A549 (cell line): ENCODE data around the gene POLR2L. TPM values are rescaled to one million over a fixed set of nuclear protein-coding genes. Genes with fewer than 3 reads are reported as not detected.

Experiments
- ATAC-seq, 2 experiments: fragments of 200-7000 bp in 1 of 2; fragments of >200 bp in 1 of 2; cut with Nextera tagmentation in 1 of 2; cut with Tn5 transposase in 1 of 2; 3 replicates each; pipeline versions ENCODE4 v1.8.0 to v1.9.1; 2018 to 2020; ENCODE audit warnings: mild to moderate bottlenecking in 1 of 2, moderate library complexity in 1 of 2
- CTCF ChIA-PET: fragments of 300-600 bp; sonication (Branson Sonifier 250); formaldehyde crosslinking; extraction: SDS; loops from one replicate; lab custom pipeline; 2021; ENCODE audit warnings: antibody characterized with exemption, inconsistent platforms; lab: Yijun Ruan, JAX
- POLR2A ChIA-PET: fragments of 350-600 bp; formaldehyde crosslinking; extraction: SDS; loops from one replicate; lab custom pipeline; 2021; ENCODE audit warnings: antibody characterized with exemption, inconsistent platforms; lab: Yijun Ruan, JAX
- DNase-seq, 2 experiments: peaks; one replicate each; pipeline versions ENCODE4 v3.0.0 to v3.0.0-alpha.2; 2011 to 2016; ENCODE audit warnings: low read depth in 1 of 2, low spot score in 1 of 2
- FAIRE-seq: peaks from 2 replicates; lab custom pipeline; 2011; peaks lifted over from hg19 to GRCh38; lab: Jason Lieb, UNC
- H3K27ac ChIP-seq, 2 experiments: fragments of >200 bp; sonication (Bioruptor Twin); formaldehyde crosslinking; 3 replicates each; pipeline ENCODE4 v1.5.1; 2016 to 2017
- H3K4me1 ChIP-seq: fragments of >200 bp; sonication (Bioruptor Twin); formaldehyde crosslinking; 3 replicates; pipeline ENCODE4 v1.6.1; 2016
- H3K4me2 ChIP-seq: fragments of >200 bp; sonication (Bioruptor Twin); formaldehyde crosslinking; 3 replicates; pipeline ENCODE4 v1.6.1; 2016
- H3K4me3 ChIP-seq: fragments of >200 bp; sonication (Bioruptor Twin); formaldehyde crosslinking; 3 replicates; pipeline ENCODE4 v1.5.1; 2016
- H3K9me3 ChIP-seq: fragments of >200 bp; sonication (Bioruptor Twin); formaldehyde crosslinking; 3 replicates; pipeline ENCODE4 v1.6.1; 2016
- BCL3 ChIP-seq: fragments of >200 bp; sonication (Bioruptor Twin); formaldehyde crosslinking; IDR thresholded peaks from 3 replicates; pipeline ENCODE4 v1.6.1; 2016
- BHLHE40 ChIP-seq: IDR thresholded peaks from 2 replicates; pipeline ENCODE4 v1.6.1; 2012; ENCODE audit warnings: low read depth, low read length, inconsistent platforms
- EHF ChIP-seq: fragments of 250-450 bp; sonication (Bioruptor Pico); IDR thresholded peaks from 2 replicates; pipeline ENCODE4 v1.5.0; 2020; ENCODE audit warnings: mild to moderate bottlenecking
- EP300 ChIP-seq, 2 experiments: fragments of >200 bp; sonication (Bioruptor Twin); formaldehyde crosslinking; IDR thresholded peaks; 2 replicates in 1 of 2; 3 replicates in 1 of 2; pipeline ENCODE4 v1.6.1; 2016 to 2017
- FOSB ChIP-seq: fragments of 250-450 bp; sonication (Bioruptor Pico); IDR thresholded peaks from 2 replicates; pipeline ENCODE4 v1.5.0; 2020; ENCODE audit warnings: mild to moderate bottlenecking, moderate library complexity
- FOSL2 ChIP-seq, 2 experiments: fragments of 450-650 bp in 1 of 2; fragments of >200 bp in 1 of 2; sonication (Bioruptor Twin) in 1 of 2; formaldehyde crosslinking; IDR thresholded peaks; 2 replicates each; pipeline versions ENCODE4 v1.5.0 to v1.6.1; 2016 to 2020; ENCODE audit warnings: mild to moderate bottlenecking in 1 of 2, moderate library complexity in 1 of 2
- JUNB ChIP-seq: fragments of >200 bp; sonication (Bioruptor Twin); formaldehyde crosslinking; IDR thresholded peaks from 2 replicates; pipeline ENCODE4 v1.6.1; 2016
- MAX ChIP-seq: IDR thresholded peaks from 2 replicates; pipeline ENCODE4 v1.6.1; 2012
- MYC ChIP-seq: IDR thresholded peaks from 2 replicates; pipeline ENCODE4 v1.6.1; 2012; ENCODE audit warnings: mild to moderate bottlenecking, inconsistent platforms, low read length, improper control_type of control experiment, borderline replicate concordance
- NFE2L2 ChIP-seq: fragments of 150-350 bp; conservative IDR thresholded peaks from 2 replicates; pipeline ENCODE4 v1.6.1; 2014; ENCODE audit warnings: low read length
- RCOR1 ChIP-seq: fragments of 150-350 bp; IDR thresholded peaks from 2 replicates; pipeline ENCODE4 v1.6.1; 2014; ENCODE audit warnings: antibody characterized with exemption, low read length, low read depth
- RNF2 ChIP-seq: fragments of 200-600 bp; sonication (generic); IDR thresholded peaks from 2 replicates; pipeline ENCODE4 v1.6.1; 2016; ENCODE audit warnings: low read depth, mild to moderate bottlenecking, antibody characterized with exemption, moderate library complexity, borderline replicate concordance
- TFCP2L1 ChIP-seq: fragments of 250-450 bp; sonication (Bioruptor Pico); IDR thresholded peaks from 2 replicates; pipeline ENCODE4 v1.5.0; 2021; ENCODE audit warnings: mild to moderate bottlenecking
- TP53 ChIP-seq: fragments of 250-450 bp; sonication (Bioruptor Pico); IDR thresholded peaks from 2 replicates; pipeline ENCODE4 v1.5.0; 2021; ENCODE audit warnings: mild to moderate bottlenecking, moderate library complexity
- ZC3H11A ChIP-seq: fragments of 450-650 bp; IDR thresholded peaks from 2 replicates; pipeline ENCODE4 v1.6.1; 2014; ENCODE audit warnings: antibody characterized with exemption, mild to moderate bottlenecking
- ZNF302 ChIP-seq: fragments of 250-450 bp; sonication (Bioruptor Pico); IDR thresholded peaks from 2 replicates; pipeline ENCODE4 v1.9.0; 2021; ENCODE audit warnings: inconsistent platforms, mild to moderate bottlenecking, moderate library complexity
- ZSCAN20 ChIP-seq: fragments of 250-450 bp; sonication (Bioruptor Pico); IDR thresholded peaks from 2 replicates; pipeline ENCODE4 v1.8.0; 2022; ENCODE audit warnings: mild to moderate bottlenecking, moderate library complexity
- WGBS: methylation state at CpG from one replicate; pipeline ENCODE4 v1.1.6; 2017; ENCODE audit errors: missing lambda C conversion rate; 5-methylcytosine and 5-hydroxymethylcytosine counted together
- polyA plus RNA-seq, 4 experiments: library from polyadenylated mRNA; depleted of rRNA in 3 of 4; stranded (reverse); fragments of >200 nt; fragmentation: RNase III in 1 of 4; extraction: RNeasy Plus Mini Kit Qiagen cat#74134 plus additional on column Dnase treatment in 1 of 4; gene quantifications; 2 replicates in 3 of 4; 3 replicates in 1 of 4; pipeline ENCODE4 v1.2.3, GENCODE V29; 2011 to 2017
- TF ChIP-seq, protein P1 (sequence below): IDR thresholded peaks from 2 replicates; pipeline ENCODE4 v1.6.1; 2012; ENCODE audit warnings: low read depth, borderline replicate concordance

Gene POLR2L
- polyA plus RNA-seq, 2 of the 4 experiments (the other 2 are of a cell fraction), result 140 to 773 TPM

GRCh38 chr11:794766-795633 is 47.3 kb downstream of the POLR2L start:
- H3K4me2 ChIP-seq, result peak overlapping the region; percentile 90
- DNase-seq, result no peak
- POLR2A ChIA-PET, result interaction anchor here (0.8 kb wide), 1 partner anchor 25 kb away, joined by 3 read pairs; no protein-coding TSS in a partner anchor

GRCh38 chr11:794013-794765 is 48.1 kb downstream of the POLR2L start:
- FAIRE-seq, result no peak
- POLR2A ChIA-PET, result no interaction called here
- no peak for DNase-seq
- Histone ChIP-seq H3K27ac (no peak overlapping the region), H3K9me3 (no peaks in the 10 kb centered on the region), H3K4me2 (no peak overlapping the region), H3K4me1 (peaks cover 50% of the 10 kb centered on the region), H3K4me3 (no peak overlapping the region)
- no peak for ATAC-seq
- CTCF ChIA-PET, result interaction anchor here (0.9 kb wide), 1 partner anchor 29 kb away, joined by 3 read pairs; no protein-coding TSS in a partner anchor
- TF ChIP-seq NFE2L2 (no peak), RCOR1 (no peak), TP53 (CRISPR knock-in tag) (no peak), MYC (no peak), BHLHE40 (no peak), BCL3 (no peak), FOSL2 (IDR thresholded peaks at IDR 0.05) (no peak), FOSL2 (CRISPR knock-in tag; IDR thresholded peaks at IDR 0.05) (no peak), ZNF302 (CRISPR knock-in tag) (no peak), RNF2 (no peak)
- WGBS, result 95% methylated on average over 15 of the region's 31 CpGs

More at GRCh38 chr11:794766-795633, 47.3 kb downstream of the POLR2L start:
- Histone ChIP-seq H3K4me1 (peaks cover 41% of the 10 kb centered on the region), H3K27ac (peak overlapping the region in 1 of 2 experiments; percentile 99; a peak in 4 of 6 replicates), H3K9me3 (no peaks in the 10 kb centered on the region), H3K4me3 (no peak overlapping the region)
- no peak for ATAC-seq
- WGBS, result 60% methylated on average over 27 of the region's 38 CpGs
- CTCF ChIA-PET, result interaction anchor here (1.5 kb wide), 1 partner anchor 10 kb away, joined by 3 read pairs; the partner anchor contains the start of gene PIDD1
- TF ChIP-seq ZC3H11A (no peak), TFCP2L1 (no peak), ZSCAN20 (CRISPR knock-in tag) (no peak), BHLHE40 (peak; percentile 80), MAX (peak; percentile 37; the same call in 1 of the 2 replicates)
- FAIRE-seq, result no peak

GRCh38 chr11:793556-793955 is 48.8 kb downstream of the POLR2L start:
- no peak for DNase-seq
- TF ChIP-seq EP300 (IDR thresholded peaks at IDR 0.05) (no peak), JUNB (no peak), FOSB (CRISPR knock-in tag) (no peak), EHF (no peak), NFE2L2 (no peak), TP53 (CRISPR knock-in tag) (no peak)
- TF ChIP-seq, protein P1, sequence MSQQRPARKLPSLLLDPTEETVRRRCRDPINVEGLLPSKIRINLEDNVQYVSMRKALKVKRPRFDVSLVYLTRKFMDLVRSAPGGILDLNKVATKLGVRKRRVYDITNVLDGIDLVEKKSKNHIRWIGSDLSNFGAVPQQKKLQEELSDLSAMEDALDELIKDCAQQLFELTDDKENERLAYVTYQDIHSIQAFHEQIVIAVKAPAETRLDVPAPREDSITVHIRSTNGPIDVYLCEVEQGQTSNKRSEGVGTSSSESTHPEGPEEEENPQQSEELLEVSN, result no peak
- TF ChIP-seq, all 56 proteins: peak for 0
- no peak overlapping the region for H3K27ac ChIP-seq
- ChIA-PET CTCF (interaction anchor here (0.9 kb wide), 1 partner anchor 28 kb away, joined by 3 read pairs; no protein-coding TSS in a partner anchor), POLR2A (no interaction called here)
- H3K4me2 ChIP-seq, result no peak overlapping the region
- FAIRE-seq (no peak), ATAC-seq (no peak)
- peaks cover 51% of the 10 kb centered on the region for H3K4me1 ChIP-seq
- H3K4me3 ChIP-seq, result no peak overlapping the region
- 100% methylated on average over 1 of the region's 7 CpGs for WGBS
- H3K9me3 ChIP-seq, result no peaks in the 10 kb centered on the region
